DOHH2 (cell line): ENCODE results near the gene GFPT2.

Experiments
- H3F3A ChIP-seq: fragments of 200-600 bp; sonication (generic), shearing (Covaris generic); 2 replicates; pipeline ENCODE4 v1.6.0; 2016; ENCODE audit warnings: antibody characterized with exemption, mild to moderate bottlenecking; ENCODE audit not compliant: control insufficient read depth, insufficient read depth
- H3K27ac ChIP-seq: fragments of 200-600 bp; sonication (generic); 2 replicates; pipeline ENCODE4 v1.5.1; 2014; ENCODE audit warnings: low read depth, mild to moderate bottlenecking, low read length, moderate library complexity
- H3K27me3 ChIP-seq: fragments of 200-600 bp; sonication (generic); 2 replicates; pipeline ENCODE4 v1.6.1; 2014; ENCODE audit warnings: mild to moderate bottlenecking, low read length, mixed read lengths; ENCODE audit not compliant: control insufficient read depth
- H3K36me3 ChIP-seq: fragments of 200-600 bp; sonication (generic); 2 replicates; pipeline ENCODE4 v1.6.1; 2014; ENCODE audit warnings: mild to moderate bottlenecking, low read length, moderate library complexity, mixed read lengths; ENCODE audit not compliant: control insufficient read depth
- H3K4me1 ChIP-seq: fragments of 200-600 bp; sonication (generic); 2 replicates; pipeline ENCODE4 v1.6.1; 2014; ENCODE audit warnings: mild to moderate bottlenecking, low read length, mixed read lengths; ENCODE audit not compliant: control insufficient read depth
- H3K4me2 ChIP-seq: fragments of 200-600 bp; sonication (generic); 2 replicates; pipeline ENCODE4 v1.6.0; 2014; ENCODE audit warnings: mild to moderate bottlenecking, low read length, moderate library complexity
- H3K4me3 ChIP-seq: fragments of 200-600 bp; sonication (generic); 2 replicates; pipeline ENCODE4 v1.5.1; 2014; ENCODE audit warnings: mild to moderate bottlenecking, low read length, mixed read lengths
- H3K79me2 ChIP-seq: fragments of 200-600 bp; sonication (generic); 2 replicates; pipeline ENCODE4 v1.6.1; 2014; ENCODE audit warnings: mild to moderate bottlenecking, low read length, mixed read lengths; ENCODE audit not compliant: control insufficient read depth
- H3K9me2 ChIP-seq: fragments of 200-600 bp; sonication (generic); replicated peaks from 2 replicates; pipeline ENCODE4 v1.6.1; 2014; ENCODE audit warnings: mild to moderate bottlenecking, low read length, mixed read lengths; ENCODE audit not compliant: control insufficient read depth
- H3K9me3 ChIP-seq: fragments of 200-600 bp; sonication (generic); 2 replicates; pipeline ENCODE4 v1.6.1; 2014; ENCODE audit warnings: antibody characterized with exemption, low read length, mixed read lengths; ENCODE audit not compliant: control insufficient read depth, insufficient read depth
- H4K20me1 ChIP-seq: fragments of 200-600 bp; sonication (generic); 2 replicates; pipeline ENCODE4 v1.6.0; 2014; ENCODE audit warnings: low read depth, mild to moderate bottlenecking, antibody characterized with exemption, low read length, moderate library complexity; ENCODE audit not compliant: control insufficient read depth, insufficient read depth
- CTCF ChIP-seq: fragments of 200-600 bp; sonication (generic); IDR thresholded peaks from one replicate; pipeline ENCODE4 v1.5.1; 2014; ENCODE audit warnings: antibody characterized with exemption, mild to moderate bottlenecking, low read depth, low read length; ENCODE audit not compliant: poor library complexity, severe bottlenecking
- EZH2phosphoT487 ChIP-seq: fragments of 200-600 bp; sonication (generic); IDR thresholded peaks from 2 replicates; pipeline ENCODE4 v1.6.1; 2017; ENCODE audit warnings: borderline replicate concordance, mild to moderate bottlenecking, antibody characterized with exemption, low read length, moderate library complexity, mixed read lengths

The GFPT2 gene

GRCh38 chr5:180371949-180372348 is 18.8 kb upstream of the GFPT2 start:
- TF ChIP-seq CTCF = no peak
- no peak for TF ChIP-seq EZH2phosphoT487
- Histone ChIP-seq H3K36me3 (no peaks in the 10 kb centered on the region), H4K20me1 (no peaks in the 10 kb centered on the region), H3K9me2 (no peaks in the 10 kb centered on the region), H3K27ac (no peak overlapping the region), H3K4me2 (no peak overlapping the region), H3K79me2 (no peaks in the 10 kb centered on the region), H3K4me3 (no peak overlapping the region), H3K4me1 (0 out of 2 replicates have a peak, but pooled peaks cover 4% of the 10 kb centered on the region), H3K9me3 (no peaks in the 10 kb centered on the region; the same call in 1 of the 2 replicates), H3K27me3 (no peaks in the 10 kb centered on the region), H3F3A (no peaks in the 10 kb centered on the region)

GRCh38 chr5:180370861-180371641 is 17.9 kb upstream of the GFPT2 start:
- no peaks in the 10 kb centered on the region for H3K9me2 ChIP-seq
- H4K20me1 ChIP-seq = no peaks in the 10 kb centered on the region
- no peaks in the 10 kb centered on the region; the same call in 1 of the 2 replicates for H3K9me3 ChIP-seq
- no peaks in the 10 kb centered on the region for H3K36me3 ChIP-seq
- H3K4me1 ChIP-seq = 0 out of 2 replicates have a peak, but pooled peaks cover 4% of the 10 kb centered on the region
- no peak overlapping the region for H3K4me3 ChIP-seq
- no peaks in the 10 kb centered on the region for H3K27me3 ChIP-seq
- H3F3A ChIP-seq = no peaks in the 10 kb centered on the region
- H3K27ac ChIP-seq = no peak overlapping the region
- H3K79me2 ChIP-seq = no peaks in the 10 kb centered on the region
- TF ChIP-seq EZH2phosphoT487 (no peak), CTCF (no peak)
- no peak overlapping the region for H3K4me2 ChIP-seq

GRCh38 chr5:180367991-180368390 is 14.9 kb upstream of the GFPT2 start:
- H3F3A ChIP-seq = no peaks in the 10 kb centered on the region
- H3K9me2 ChIP-seq = no peaks in the 10 kb centered on the region
- no peak overlapping the region for H3K4me3 ChIP-seq
- no peaks in the 10 kb centered on the region for H3K9me3 ChIP-seq
- no peaks in the 10 kb centered on the region for H3K36me3 ChIP-seq
- H4K20me1 ChIP-seq = no peaks in the 10 kb centered on the region
- no peaks in the 10 kb centered on the region for H3K79me2 ChIP-seq
- H3K27ac ChIP-seq = no peak overlapping the region
- no peaks in the 10 kb centered on the region for H3K27me3 ChIP-seq
- no peaks in the 10 kb centered on the region for H3K4me1 ChIP-seq
- H3K4me2 ChIP-seq = no peak overlapping the region
- TF ChIP-seq EZH2phosphoT487 = no peak

GRCh38 chr5:180367300-180367699 is 14.2 kb upstream of the GFPT2 start:
- no peaks in the 10 kb centered on the region for H3K27me3 ChIP-seq
- no peak overlapping the region for H3K27ac ChIP-seq
- H3K36me3 ChIP-seq = no peaks in the 10 kb centered on the region
- H4K20me1 ChIP-seq = no peaks in the 10 kb centered on the region
- no peak for TF ChIP-seq CTCF
- TF ChIP-seq EZH2phosphoT487 = no peak
- no peaks in the 10 kb centered on the region for H3K9me2 ChIP-seq
- H3F3A ChIP-seq = no peaks in the 10 kb centered on the region
- no peaks in the 10 kb centered on the region for H3K9me3 ChIP-seq
- H3K4me2 ChIP-seq = no peak overlapping the region
- no peaks in the 10 kb centered on the region for H3K79me2 ChIP-seq
- H3K4me3 ChIP-seq = no peak overlapping the region
- H3K4me1 ChIP-seq = no peaks in the 10 kb centered on the region
